HG03095 (cell line): ENCODE results near the gene HPDL.
"Not testable (repeated sequence)": the region's sequence is repeated elsewhere in the genome, so short reads cannot be mapped to it uniquely, and the experiment has no call there.

Experiments used
- ATAC-seq: cut with Tn5 transposase; IDR thresholded peaks from one replicate; pipeline ENCODE4 v1.9.1; 2021; ENCODE audit warnings: moderate library complexity; ENCODE audit not compliant: unreplicated experiment

Gene HPDL

GRCh38 chr1:45348966-45349677 is 22.4 kb downstream of the HPDL start:
- ATAC-seq: no peak

- no peak for ATAC-seq
Observed at GRCh38 chr1:45351508-45351907, 24.8 kb downstream of the HPDL start.

- ATAC-seq: no peak
Observed at GRCh38 chr1:45353685-45354084, 27.0 kb downstream of the HPDL start.

GRCh38 chr1:45354838-45355237 is 28.1 kb downstream of the HPDL start:
- ATAC-seq: no peak

- ATAC-seq: no peak
Observed at GRCh38 chr1:45355683-45356082, 29.0 kb downstream of the HPDL start.

- ATAC-seq: no peak
Observed at GRCh38 chr1:45356186-45356585, 29.5 kb downstream of the HPDL start.

- no peak for ATAC-seq
Observed at GRCh38 chr1:45359882-45360513, 33.3 kb downstream of the HPDL start.

- not testable (repeated sequence) for ATAC-seq
Observed at GRCh38 chr1:45360981-45361380, 34.3 kb downstream of the HPDL start.

- no peak for ATAC-seq
Observed at GRCh38 chr1:45364294-45364693, 37.6 kb downstream of the HPDL start.

GRCh38 chr1:45365051-45365450 is 38.4 kb downstream of the HPDL start:
- peak; percentile 68 for ATAC-seq

GRCh38 chr1:45370575-45370974 is 43.9 kb downstream of the HPDL start:
- ATAC-seq: no peak

GRCh38 chr1:45373573-45373972 is 46.9 kb downstream of the HPDL start:
- no peak for ATAC-seq

GRCh38 chr1:45375104-45376090 is 48.7 kb downstream of the HPDL start:
- ATAC-seq: no peak

- no peak for ATAC-seq
Observed at GRCh38 chr1:45378184-45378583, 51.5 kb downstream of the HPDL start.
